Astrocyte of the spinal cord (primary cell): ENCODE measurements around the gene LCN15.

Experiments
- DNase-seq: peaks from one replicate; pipeline ENCODE4 v3.0.0; 2011; ENCODE audit warnings: low read depth, low spot score
- H3K4me3 ChIP-seq: 2 replicates; pipeline ENCODE4 v1.5.1; 2011; ENCODE audit warnings: low read depth, mild to moderate bottlenecking, low read length, moderate library complexity
- CTCF ChIP-seq: IDR thresholded peaks from 2 replicates; pipeline ENCODE4 v1.5.1; 2012; ENCODE audit warnings: low read depth, mild to moderate bottlenecking, low read length, inconsistent platforms
- in situ Hi-C: cut with HindIII; loops from 2 replicates; pipeline ENCODE4 v1.10.0; 2017; ENCODE audit warnings: low sequenced_read_pairs

Gene LCN15

GRCh38 chr9:136729926-136730325, 34.4 kb downstream of the LCN15 start:
- H3K4me3 ChIP-seq, result no peak overlapping the region
- in situ Hi-C loops, result no loop called here
- no peak for DNase-seq
- no peak for TF ChIP-seq CTCF

- peak overlapping the region; percentile 76 for H3K4me3 ChIP-seq
- TF ChIP-seq CTCF, result no peak
- in situ Hi-C loops, result no loop called here
- DNase-seq, result no peak
Measured at GRCh38 chr9:136729144-136729543, 35.2 kb downstream of the LCN15 start.

- peak overlapping the region; percentile 76 for H3K4me3 ChIP-seq
Measured at GRCh38 chr9:136728548-136729123, 35.7 kb downstream of the LCN15 start.

GRCh38 chr9:136728080-136728547, 36.2 kb downstream of the LCN15 start:
- DNase-seq, result peak; percentile 90
- TF ChIP-seq CTCF, result peak; percentile 77
- in situ Hi-C loops, result no loop called here
- peak overlapping the region; percentile 76 for H3K4me3 ChIP-seq

More at GRCh38 chr9:136728548-136729123, 35.7 kb downstream of the LCN15 start:
- DNase-seq, result peak; percentile 30
- no peak for TF ChIP-seq CTCF
- in situ Hi-C loops, result no loop called here

GRCh38 chr9:136726631-136727191, 37.6 kb downstream of the LCN15 start:
- H3K4me3 ChIP-seq, result peak overlapping the region; percentile 76
- in situ Hi-C loops, result no loop called here
- peak; percentile 47 for TF ChIP-seq CTCF
- DNase-seq, result peak; percentile 8

- H3K4me3 ChIP-seq, result peak overlapping the region; percentile 76
- no peak for TF ChIP-seq CTCF
- DNase-seq, result no peak
- in situ Hi-C loops, result no loop called here
Measured at GRCh38 chr9:136726118-136726517, 38.2 kb downstream of the LCN15 start.
